Left lung (tissue), 10 donors: ENCODE data around the gene TMEM181. TPM values are rescaled to one million over a fixed set of nuclear protein-coding genes. Genes with fewer than 3 reads are reported as not detected.
"Not testable (repeated sequence)": the region's sequence is repeated elsewhere in the genome, so short reads cannot be mapped to it uniquely, and the experiment has no call there.

Experiments
- ATAC-seq: fragments of 200-7000 bp; cut with Tn5 transposase; one replicate; pipeline ENCODE4 v1.9.1; 2020; ENCODE audit warnings: moderate library complexity
- DNase-seq, 4 donors: peaks; one replicate each; pipeline ENCODE4 v3.0.0-alpha.2; 2013 to 2020
- H3K27ac ChIP-seq, 2 donors: fragments of 200-600 bp; sonication (generic) in 1 of 2; one replicate each; pipeline versions ENCODE4 v1.5.0 to v1.8.0; 2020 to 2021
- H3K27me3 ChIP-seq, 2 donors: fragments of 200-600 bp; sonication (generic) in 1 of 2; one replicate each; pipeline versions ENCODE4 v1.5.0 to v1.8.0; 2020 to 2021
- H3K36me3 ChIP-seq, 2 donors: fragments of 200-600 bp; sonication (generic) in 1 of 2; one replicate each; pipeline versions ENCODE4 v1.5.0 to v1.8.0; 2020 to 2021
- H3K4me1 ChIP-seq, 2 donors: fragments of 200-600 bp; one replicate each; pipeline ENCODE4 v1.8.0; 2021
- H3K4me3 ChIP-seq, 2 donors: fragments of 200-600 bp; sonication (generic) in 1 of 2; one replicate each; pipeline versions ENCODE4 v1.5.0 to v1.8.0; 2020 to 2021; ENCODE audit warnings: mild to moderate bottlenecking in 1 of 2
- H3K9me3 ChIP-seq, 2 donors: fragments of 200-600 bp; sonication (generic) in 1 of 2; one replicate each; pipeline versions ENCODE4 v1.5.0 to v1.8.0; 2020 to 2021
- CTCF ChIP-seq, 2 donors: fragments of 200-600 bp; sonication (generic) in 1 of 2; IDR thresholded peaks; one replicate each; pipeline versions ENCODE4 v1.5.0 to v1.8.0; 2021; ENCODE audit warnings: antibody characterized with exemption in 2 of 2
- intact Hi-C, 2 donors: fragments of 100-400 bp; cut with DNase I; formaldehyde crosslinking; loops; one replicate each; pipeline versions ENCODE4 v1.11.2 to v1.14.2; 2022
- polyA plus RNA-seq, 6 donors: library from polyadenylated mRNA; unstranded; fragments of 120-200 nt; gene quantifications; one replicate each; pipeline ENCODE4 v1.2.1, GENCODE V29; 2013; ENCODE audit not compliant: insufficient read length in 6 of 6
- total RNA-seq, 2 donors: library from RNA; stranded (reverse); fragmentation: NEBNext Ultra II Directional; extraction: Animal tissue kit (Norgen Biotek cat#: 25700); gene quantifications; one replicate each; pipeline ENCODE4 v1.2.1, GENCODE V29; 2021
- donor health status: DM: no; HTN: yes; CAD: no.
- donor health status: DM: no; HTN: no; CAD: no.

TMEM181 gene
- total and polyA plus RNA-seq, 8 donors, result 29.9 to 37.0 (median 31.4) TPM

DNA sequence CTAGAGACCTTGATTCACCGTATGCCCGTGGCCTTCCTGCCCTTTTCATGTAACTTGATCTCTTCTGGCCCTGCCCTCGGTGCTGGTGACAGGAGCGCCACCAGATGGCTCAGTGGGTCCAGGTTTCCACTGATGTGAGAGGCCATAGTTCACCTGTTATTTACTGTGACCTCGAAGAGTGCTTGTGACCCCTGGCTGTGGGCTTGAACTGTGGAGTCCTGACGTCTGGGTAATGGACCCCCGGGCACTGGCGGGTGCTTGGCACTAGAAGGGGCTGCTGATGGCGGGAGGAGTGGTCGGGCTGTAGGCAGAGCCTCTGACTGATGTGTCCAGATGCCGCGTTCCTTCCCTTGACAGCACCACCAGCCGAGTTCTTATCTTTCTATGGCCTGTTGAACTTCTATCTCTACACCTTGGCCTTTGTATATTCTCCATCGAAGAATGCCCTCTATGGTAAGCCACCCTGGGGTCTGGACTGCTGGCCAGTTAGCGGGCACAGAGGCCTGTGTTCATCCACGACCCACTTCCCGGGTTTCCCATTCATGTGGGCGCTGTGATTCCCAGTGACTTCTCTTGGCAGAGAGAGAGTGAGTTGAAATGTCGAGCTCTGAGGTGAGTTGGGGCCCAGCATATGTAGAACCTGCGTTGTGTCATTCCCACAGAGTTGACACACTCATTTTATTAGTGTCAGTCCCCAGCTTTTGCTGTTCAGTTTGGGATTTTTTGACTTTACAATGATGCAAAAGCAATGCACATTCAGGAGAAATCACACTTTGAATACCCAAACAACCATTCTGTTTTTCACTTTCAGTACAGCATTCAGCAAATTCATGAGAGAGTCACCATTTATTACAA, 69.7 kb downstream of the TMEM181 start:
- H3K9me3 ChIP-seq, result no peaks in the 10 kb centered on the region
- ATAC-seq (no peak), DNase-seq (peak in 1 of 4 donors; percentile 32)
- no peak overlapping the region for H3K4me3 ChIP-seq
- intact Hi-C loops, result no loop called here
- H3K27ac ChIP-seq, result no peak overlapping the region
- no peak for TF ChIP-seq CTCF (IDR thresholded peaks at IDR 0.05)
- peaks cover 11 to 20% of the 10 kb centered on the region in 2 donors for H3K4me1 ChIP-seq
- H3K27me3 ChIP-seq, result no peaks in the 10 kb centered on the region
- H3K36me3 ChIP-seq, result peaks cover 0 to 93% of the 10 kb centered on the region in 2 donors

- no peaks in the 10 kb centered on the region for H3K9me3 ChIP-seq
- H3K4me1 ChIP-seq, result peaks cover 11 to 20% of the 10 kb centered on the region in 2 donors
- H3K36me3 ChIP-seq, result peaks cover 0 to 93% of the 10 kb centered on the region in 2 donors
- intact Hi-C loops, result no loop called here
- ATAC-seq (peak; percentile 35), DNase-seq (peak in 2 of 4 donors; percentile 52 to 80)
- no peak overlapping the region for H3K4me3 ChIP-seq
- H3K27me3 ChIP-seq, result no peaks in the 10 kb centered on the region
- H3K27ac ChIP-seq, result peak overlapping the region; percentile 45 to 61
- no peak for TF ChIP-seq CTCF (IDR thresholded peaks at IDR 0.05)
Measured at GRCh38 chr6:158630938-158631616, 71.2 kb downstream of the TMEM181 start.

- Histone ChIP-seq H3K4me3 (no peak overlapping the region), H3K36me3 (peaks cover 0 to 93% of the 10 kb centered on the region in 2 donors), H3K27ac (peak overlapping the region; percentile 45 to 61), H3K9me3 (no peaks in the 10 kb centered on the region), H3K4me1 (peaks cover 11 to 20% of the 10 kb centered on the region in 2 donors), H3K27me3 (no peaks in the 10 kb centered on the region)
- intact Hi-C loops, result no loop called here
- no peak for TF ChIP-seq CTCF (IDR thresholded peaks at IDR 0.05)
- ATAC-seq, result peak; percentile 93
- peak in 2 of 4 donors; percentile 66 to 80 for DNase-seq
Measured at GRCh38 chr6:158631678-158632537, 72.0 kb downstream of the TMEM181 start.

GRCh38 chr6:158632538-158633119, 72.7 kb downstream of the TMEM181 start:
- ATAC-seq, H3K27me3 ChIP-seq, H3K9me3 ChIP-seq, intact Hi-C loops, H3K4me3 ChIP-seq: not testable (repeated sequence)
- peaks cover 11 to 20% of the 10 kb centered on the region in 2 donors for H3K4me1 ChIP-seq
- H3K27ac ChIP-seq, result peak overlapping the region; percentile 45 to 61
- peaks cover 0 to 93% of the 10 kb centered on the region in 2 donors for H3K36me3 ChIP-seq
- DNase-seq, result peak in 1 of 4 donors; percentile 8

GRCh38 chr6:158633127-158633526, 73.2 kb downstream of the TMEM181 start:
- peaks cover 0 to 90% of the 10 kb centered on the region in 2 donors for H3K36me3 ChIP-seq
- intact Hi-C loops, result no loop called here
- no peak overlapping the region for H3K27ac ChIP-seq

More at GRCh38 chr6:158633127-158633526, 73.2 kb downstream of the TMEM181 start:
- Histone ChIP-seq H3K4me1 (peaks cover 11 to 20% of the 10 kb centered on the region in 2 donors), H3K27me3 (no peaks in the 10 kb centered on the region), H3K4me3 (no peak overlapping the region), H3K9me3 (no peaks in the 10 kb centered on the region)
- no peak for TF ChIP-seq CTCF (IDR thresholded peaks at IDR 0.05)
- DNase-seq (peak in 1 of 4 donors; percentile 20), ATAC-seq (no peak)
